RCC 7860 (cell line): ENCODE data around the gene ABHD14A.

Source experiments
- DNase-seq: peaks from one replicate; pipeline ENCODE4 v3.0.0-alpha.2; 2015; ENCODE audit warnings: low spot score
- FAIRE-seq: peaks from 2 replicates; lab custom pipeline; 2012; peaks lifted over from hg19 to GRCh38; lab: Jason Lieb, UNC

The ABHD14A gene

DNA sequence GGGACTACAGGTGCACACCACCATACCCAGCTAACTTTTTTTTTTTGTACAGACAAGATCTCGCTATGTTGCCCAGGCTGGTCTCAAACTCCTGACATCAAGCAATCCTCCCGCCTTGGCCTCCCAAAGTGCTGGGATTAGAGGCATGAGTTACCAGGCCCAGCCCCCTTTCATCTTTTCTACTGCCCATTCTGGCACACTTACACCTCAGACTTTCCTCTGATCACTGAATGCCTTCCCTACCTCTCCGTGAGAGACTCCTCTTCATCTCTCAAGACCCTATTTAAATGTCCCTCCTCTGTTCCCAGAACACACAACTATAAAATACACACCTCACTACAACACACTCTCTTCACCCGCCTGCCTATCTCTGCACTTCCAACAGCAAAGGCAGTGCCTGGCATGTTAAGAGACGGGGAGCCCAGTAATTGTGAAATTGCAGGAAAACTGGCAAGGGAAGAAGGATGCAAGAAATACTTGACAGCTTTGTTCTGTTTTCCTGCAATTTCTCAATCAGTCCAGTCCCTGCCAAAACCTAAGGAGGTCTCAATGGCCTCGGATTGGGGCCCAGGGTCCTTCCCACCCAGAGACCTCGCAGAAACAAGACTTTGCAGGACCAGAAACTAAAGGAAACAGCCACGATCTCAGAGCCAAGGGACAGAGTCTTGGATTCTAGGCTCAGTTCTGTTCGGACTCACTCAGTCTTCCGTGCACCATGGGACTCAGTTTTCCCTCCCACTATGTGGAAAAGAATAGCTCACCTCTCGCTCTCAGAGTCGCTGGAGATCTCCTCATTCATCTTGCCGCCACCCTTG is 34.0 kb upstream of the ABHD14A start:
- DNase-seq (no peak), FAIRE-seq (no peak)

DNA sequence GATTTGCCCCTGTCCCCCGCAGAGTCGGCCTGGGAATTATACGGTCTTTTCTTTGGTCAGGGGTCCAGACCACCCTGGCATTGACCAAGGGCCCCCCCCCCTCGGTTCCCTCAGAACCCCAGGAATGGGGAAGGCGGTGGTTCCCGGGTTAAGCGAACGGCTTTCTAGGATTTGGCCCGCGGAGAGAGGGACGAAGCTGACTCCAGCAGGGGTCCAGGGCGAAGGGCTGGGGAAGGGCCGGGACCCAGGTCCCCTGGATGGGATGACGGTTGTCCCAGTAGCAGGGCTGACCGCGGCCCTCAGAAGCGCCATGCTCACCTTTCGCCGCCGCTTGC is 33.4 kb upstream of the ABHD14A start:
- DNase-seq (no peak), FAIRE-seq (no peak)

DNA sequence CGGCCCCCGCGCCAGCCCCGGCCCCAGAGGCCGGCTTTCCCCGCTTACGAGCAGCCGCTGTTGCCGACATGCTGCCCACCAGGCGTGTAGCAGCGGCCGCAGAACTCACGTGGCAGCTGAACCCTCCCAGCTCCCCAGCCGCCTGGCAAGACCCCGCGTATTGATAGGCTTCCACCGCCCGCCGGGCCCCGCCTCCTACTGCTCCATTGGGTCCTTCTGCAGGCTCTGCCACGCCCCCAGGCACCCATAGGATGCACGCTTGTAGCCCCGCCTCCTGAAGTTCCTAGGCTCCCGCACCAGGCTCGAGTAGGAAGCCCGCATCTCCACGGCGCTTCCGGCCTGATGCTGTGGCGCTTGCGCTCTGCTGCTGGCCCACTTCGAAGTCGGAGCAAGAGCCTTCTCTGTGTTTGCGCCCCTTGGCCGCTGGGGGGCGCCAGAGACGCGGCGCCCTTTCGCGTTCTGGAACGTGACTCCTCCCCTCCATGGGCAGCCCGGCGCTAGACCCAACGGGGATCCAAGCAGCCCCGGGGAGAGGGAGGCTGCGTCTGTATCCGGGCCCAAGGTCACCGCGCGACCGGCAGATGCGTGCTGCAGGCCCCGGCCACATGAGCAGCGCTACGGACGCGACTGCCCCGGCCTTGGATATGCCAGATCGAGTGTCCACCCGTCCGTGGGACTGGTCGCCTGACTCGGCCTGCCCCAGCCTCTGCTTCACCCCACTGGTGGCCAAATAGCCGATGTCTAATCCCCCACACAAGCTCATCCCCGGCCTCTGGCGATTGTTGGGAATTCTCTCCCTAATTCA is 32.9 kb upstream of the ABHD14A start, which contains the start of the genes PARP3 and RRP9:
Gene PARP3, plus strand, starts transcription at position 566 of the 805 bp plus-strand sequence. CDS start 993 bp downstream, outside the sequence.
Gene RRP9, minus strand, starts transcription at position 107 of the 805 bp plus-strand sequence. Its CDS starts 37 bp downstream, at position 70.
- DNase-seq, result peak; percentile 99
- FAIRE-seq, result peak; percentile 95

DNA sequence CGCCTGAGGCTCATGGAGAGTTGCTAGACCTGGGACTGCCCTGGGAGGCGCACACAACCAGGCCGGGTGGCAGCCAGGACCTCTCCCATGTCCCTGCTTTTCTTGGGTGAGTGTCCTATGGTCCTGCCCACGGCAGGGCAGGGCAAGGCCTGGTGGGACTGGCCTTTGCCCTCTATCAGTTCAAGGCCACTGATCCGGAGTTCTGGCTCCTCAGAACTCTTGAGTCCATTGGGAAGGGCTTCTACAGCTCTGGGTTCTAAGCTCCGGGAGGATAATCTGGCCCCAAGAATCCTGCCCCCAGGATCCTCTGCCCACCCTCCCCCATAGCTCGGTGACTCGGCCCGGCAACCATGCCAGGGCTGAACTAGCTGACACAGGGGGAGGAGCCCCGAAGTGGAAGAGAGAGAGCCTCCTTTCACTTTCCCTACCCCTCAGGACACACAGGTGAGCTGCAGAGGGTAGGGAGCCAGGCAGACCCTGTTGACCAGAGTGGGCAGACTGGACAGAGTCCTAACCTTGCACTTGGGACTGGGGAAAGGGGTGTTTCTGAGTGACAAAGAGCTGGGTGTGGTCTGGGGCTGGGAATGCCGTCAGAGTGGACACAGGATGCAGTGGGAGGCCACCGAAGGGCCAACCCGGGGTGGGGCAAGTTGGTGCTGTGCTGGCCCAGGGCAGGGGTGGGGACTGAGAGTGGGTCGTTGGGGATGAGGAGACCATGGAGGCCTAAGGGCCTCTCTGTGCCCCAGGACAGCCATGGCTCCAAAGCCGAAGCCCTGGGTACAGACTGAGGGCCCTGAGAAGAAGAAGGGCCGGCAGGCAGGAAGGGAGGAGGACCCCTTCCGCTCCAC is 32.0 kb upstream of the ABHD14A start:
- FAIRE-seq, result no peak
- DNase-seq, result peak; percentile 49

DNA sequence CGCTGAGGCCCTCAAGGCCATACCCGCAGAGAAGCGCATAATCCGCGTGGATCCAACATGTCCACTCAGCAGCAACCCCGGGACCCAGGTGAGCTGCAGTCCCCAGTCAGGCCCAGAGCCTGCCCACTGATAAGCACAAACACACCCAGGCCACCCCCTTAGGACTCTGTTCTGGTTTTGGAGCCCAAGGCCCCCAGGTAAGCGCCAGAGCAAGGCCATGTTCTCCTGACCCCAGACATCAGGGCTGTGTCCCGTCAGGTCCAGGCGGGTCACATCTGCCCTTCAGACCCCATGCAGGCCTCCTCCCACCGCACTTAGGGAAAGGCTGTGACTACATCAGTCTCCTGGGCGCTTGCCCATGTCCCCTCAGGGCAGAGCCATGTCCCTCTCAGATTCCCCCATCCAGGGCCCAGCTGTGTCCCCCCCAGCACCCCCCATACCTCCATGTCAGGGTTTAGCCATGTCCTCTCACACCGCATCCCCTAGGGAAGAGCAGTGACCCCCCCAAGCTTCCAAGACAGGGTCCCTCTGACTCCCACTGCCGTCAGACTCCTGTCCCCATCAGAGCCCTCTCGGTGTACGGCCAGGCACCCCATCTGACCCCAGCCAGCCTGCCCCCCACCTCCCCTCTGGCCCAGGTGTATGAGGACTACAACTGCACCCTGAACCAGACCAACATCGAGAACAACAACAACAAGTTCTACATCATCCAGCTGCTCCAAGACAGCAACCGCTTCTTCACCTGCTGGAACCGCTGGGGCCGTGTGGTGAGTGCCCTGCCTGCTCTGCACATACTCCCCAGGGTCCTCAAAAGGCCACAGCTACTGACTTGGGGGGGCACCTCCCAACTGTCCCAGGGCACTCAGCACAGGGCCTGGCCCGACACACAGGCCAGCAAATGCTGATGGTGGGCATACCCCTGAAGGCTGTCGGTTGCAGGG is 31.1 kb upstream of the ABHD14A start:
- no peak for FAIRE-seq
- DNase-seq, result no peak

DNA sequence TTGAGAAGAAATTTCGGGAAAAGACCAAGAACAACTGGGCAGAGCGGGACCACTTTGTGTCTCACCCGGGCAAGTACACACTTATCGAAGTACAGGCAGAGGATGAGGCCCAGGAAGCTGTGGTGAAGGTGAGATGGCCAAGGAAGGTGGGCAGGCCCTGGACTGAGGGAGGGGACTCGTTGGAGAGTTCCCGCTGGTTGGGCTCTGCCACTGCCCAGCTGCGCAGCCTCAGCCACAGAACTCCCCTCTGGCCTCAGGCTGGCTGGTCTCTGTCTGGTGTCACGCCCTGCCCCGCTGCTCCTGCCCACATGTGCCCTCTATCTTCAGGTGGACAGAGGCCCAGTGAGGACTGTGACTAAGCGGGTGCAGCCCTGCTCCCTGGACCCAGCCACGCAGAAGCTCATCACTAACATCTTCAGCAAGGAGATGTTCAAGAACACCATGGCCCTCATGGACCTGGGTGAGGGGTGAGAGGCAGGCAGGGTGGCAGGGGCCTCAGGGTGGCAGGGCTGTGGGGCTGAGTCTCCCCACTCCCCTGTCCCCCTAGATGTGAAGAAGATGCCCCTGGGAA is 30.3 kb upstream of the ABHD14A start:
- no peak for DNase-seq
- FAIRE-seq, result no peak

DNA sequence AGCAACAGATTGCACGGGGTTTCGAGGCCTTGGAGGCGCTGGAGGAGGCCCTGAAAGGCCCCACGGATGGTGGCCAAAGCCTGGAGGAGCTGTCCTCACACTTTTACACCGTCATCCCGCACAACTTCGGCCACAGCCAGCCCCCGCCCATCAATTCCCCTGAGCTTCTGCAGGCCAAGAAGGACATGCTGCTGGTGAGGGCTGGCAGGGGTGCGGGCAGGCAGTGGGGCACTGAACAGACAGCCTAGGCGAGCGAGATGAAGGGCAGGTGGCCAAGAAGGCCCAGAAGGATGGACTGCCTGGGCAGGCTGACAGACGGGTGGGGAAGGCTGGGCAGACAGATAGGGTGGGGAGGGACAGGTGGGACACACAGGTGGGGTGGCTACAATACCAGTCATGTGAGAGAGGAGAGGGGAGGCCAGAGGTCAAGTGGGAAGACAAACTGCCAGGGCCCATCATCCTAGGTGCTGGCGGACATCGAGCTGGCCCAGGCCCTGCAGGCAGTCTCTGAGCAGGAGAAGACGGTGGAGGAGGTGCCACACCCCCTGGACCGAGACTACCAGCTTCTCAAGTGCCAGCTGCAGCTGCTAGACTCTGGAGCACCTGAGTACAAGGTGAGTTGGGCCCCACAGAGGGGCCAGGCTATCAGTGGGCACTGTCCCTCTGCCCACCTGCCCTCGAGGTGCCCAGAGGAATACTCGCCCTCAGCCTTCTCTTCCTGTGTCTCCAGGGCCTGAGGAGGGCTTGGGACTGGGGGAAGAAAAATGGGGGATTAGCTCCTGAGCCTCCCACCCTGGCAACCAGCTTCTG is 29.6 kb upstream of the ABHD14A start:
- DNase-seq, result no peak
- FAIRE-seq, result no peak

DNA sequence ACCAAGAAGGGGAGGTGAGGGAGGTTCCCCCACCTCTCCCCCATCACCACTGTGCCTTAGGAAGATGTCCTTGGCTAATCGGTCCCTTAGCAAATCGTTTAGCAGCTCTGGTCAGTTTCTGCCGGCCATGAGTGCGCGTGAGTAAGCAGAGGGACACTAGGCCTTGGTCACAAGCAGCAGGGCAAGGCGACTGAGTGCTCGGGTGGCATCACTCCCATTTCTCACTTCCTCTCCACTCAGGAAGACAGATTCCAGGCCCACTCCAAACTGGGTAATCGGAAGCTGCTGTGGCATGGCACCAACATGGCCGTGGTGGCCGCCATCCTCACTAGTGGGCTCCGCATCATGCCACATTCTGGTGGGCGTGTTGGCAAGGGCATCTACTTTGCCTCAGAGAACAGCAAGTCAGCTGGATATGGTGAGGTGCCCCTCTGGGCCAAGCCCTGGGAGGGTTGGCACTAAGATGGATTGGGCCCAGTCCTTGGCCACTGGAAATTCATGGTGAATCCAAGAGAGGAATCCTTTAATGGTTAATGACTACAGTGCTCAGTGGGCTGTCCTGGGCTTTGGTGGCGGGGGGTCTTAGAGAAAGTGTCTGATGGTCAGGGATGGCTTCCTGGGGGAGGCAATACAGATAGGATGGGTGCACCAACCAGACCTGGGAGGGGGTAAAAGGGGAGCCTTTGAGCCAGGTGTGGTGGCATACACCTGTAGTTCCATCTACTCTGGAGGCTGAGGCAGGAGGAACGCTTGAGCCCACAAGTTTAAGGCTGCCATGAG is 28.7 kb upstream of the ABHD14A start:
- DNase-seq (no peak), FAIRE-seq (no peak)

DNA sequence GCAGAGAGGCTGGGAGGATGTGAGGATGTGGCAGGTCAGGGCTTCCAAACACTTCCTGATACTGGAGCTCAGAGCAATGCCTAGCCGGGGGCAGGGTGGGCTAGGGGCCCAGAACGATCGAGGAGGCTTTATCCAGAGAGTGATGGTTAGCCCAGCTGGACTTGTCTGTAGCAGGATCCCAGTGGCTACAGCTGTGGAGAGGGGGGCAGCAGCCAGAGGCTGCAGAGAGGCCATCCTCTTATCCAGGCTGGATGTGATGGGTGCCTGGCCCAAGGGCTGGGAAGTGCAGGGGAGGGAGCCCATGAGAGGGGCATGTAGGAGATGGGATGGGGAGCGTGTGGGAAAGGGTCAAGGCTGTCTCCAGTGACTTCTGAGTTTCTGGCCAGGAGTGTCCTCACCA is 28.1 kb upstream of the ABHD14A start:
- no peak for DNase-seq

DNA sequence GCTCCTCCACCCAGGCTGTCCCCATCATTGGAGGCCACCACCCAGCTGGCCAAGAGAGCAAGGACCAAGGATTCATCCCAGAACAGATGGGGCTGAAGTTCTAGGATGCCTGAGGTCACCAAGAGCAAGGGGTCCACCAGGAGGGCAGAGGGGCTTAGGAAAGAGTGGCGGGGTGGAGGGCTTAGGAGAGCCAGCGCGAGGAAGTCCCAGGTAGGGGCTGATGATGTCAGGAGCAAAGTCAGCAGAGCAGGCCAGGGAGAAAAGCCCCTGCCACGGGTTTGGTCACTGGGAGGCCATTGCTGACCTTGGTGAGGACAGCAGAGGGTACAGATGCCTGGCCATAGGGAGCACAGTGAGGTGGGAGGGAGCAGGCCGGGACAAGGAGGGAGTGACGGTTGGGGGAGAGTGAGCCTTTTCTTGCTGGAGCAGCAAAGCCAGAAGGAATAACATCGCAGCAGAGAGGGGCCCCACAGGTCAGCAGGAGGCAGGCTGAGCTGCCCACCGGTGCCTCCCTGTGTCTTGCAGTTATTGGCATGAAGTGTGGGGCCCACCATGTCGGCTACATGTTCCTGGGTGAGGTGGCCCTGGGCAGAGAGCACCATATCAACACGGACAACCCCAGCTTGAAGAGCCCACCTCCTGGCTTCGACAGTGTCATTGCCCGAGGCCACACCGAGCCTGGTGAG is 27.5 kb upstream of the ABHD14A start:
- DNase-seq (no peak), FAIRE-seq (no peak)

More for the DNA sequence above, 28.1 kb upstream of the ABHD14A start:
- no peak for FAIRE-seq

DNA sequence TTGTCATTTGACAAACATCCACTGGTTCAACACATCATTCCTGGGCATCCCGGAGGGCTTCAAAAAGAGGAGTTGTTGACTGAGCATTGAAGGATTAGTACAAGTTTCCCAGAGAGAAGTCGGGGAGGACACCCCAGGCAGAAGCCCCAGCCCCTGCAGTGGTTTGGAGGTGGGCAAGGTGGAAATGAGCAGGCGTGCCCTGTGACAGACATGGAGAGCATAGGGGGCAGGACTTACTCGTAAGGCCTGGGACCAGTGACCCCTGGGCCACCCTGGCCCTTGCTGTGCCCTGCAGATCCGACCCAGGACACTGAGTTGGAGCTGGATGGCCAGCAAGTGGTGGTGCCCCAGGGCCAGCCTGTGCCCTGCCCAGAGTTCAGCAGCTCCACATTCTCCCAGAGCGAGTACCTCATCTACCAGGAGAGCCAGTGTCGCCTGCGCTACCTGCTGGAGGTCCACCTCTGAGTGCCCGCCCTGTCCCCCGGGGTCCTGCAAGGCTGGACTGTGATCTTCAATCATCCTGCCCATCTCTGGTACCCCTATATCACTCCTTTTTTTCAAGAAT is 26.8 kb upstream of the ABHD14A start:
- DNase-seq, result no peak
- FAIRE-seq, result no peak

DNA sequence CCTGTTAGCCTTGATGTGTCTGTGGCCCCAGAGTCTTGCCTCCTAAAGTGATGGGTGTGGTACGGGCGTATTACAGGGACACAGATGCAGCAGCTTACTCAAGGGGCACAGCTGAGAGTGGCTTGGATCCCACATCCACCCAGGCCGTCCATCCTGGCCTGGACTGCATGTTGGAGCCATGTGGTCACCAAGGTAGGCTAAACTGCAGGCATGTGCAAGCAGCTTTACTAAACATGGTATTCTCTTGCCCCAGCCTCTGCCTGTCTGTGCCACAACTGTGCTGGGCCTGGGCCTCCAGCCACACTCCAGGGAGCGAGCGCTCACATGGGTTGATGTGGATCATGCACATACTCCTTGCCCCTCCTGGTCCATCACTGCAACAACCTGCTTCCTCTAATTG is 25.7 kb upstream of the ABHD14A start:
- FAIRE-seq, result no peak
- DNase-seq, result no peak

DNA sequence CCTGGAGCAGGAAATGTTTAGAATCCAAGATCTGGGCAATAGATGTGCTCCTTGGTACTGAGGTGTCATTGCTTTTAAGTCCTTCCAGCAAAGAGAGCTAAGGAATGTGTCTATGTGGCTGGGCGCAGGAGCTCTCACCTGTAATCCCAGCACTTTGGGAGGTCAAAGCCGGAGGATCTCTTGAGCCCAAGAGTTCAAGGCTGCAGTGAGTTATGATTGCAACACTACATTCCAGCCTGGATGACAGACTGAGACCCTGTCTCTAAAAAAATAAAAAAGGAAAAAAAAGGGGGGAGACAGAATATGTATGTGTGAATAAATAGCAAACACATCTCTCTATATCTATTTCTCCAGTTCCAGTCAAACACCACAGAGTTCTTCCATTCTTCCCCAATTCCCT is 24.0 kb upstream of the ABHD14A start:
- DNase-seq, result no peak
- FAIRE-seq, result no peak

DNA sequence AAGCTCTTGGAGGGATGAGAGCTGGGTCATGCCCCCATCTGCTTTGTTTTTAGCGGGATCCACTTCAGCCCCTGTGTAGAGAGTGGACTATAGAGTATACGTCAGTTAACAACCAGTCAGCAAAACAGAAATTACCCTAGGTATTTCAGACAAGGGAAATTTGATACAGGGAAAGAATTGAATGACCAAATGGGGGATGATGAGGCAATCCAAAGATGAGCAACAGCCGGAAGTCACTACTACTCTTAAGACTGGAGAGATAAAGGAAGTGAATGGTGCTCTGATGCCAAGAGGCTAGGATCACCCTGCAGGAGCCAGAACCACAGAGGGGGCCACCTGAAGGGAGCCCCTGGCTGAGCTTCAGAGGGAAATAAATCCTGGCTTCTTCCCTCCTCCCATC is 21.4 kb upstream of the ABHD14A start:
- no peak for FAIRE-seq
- DNase-seq, result peak; percentile 44

DNA sequence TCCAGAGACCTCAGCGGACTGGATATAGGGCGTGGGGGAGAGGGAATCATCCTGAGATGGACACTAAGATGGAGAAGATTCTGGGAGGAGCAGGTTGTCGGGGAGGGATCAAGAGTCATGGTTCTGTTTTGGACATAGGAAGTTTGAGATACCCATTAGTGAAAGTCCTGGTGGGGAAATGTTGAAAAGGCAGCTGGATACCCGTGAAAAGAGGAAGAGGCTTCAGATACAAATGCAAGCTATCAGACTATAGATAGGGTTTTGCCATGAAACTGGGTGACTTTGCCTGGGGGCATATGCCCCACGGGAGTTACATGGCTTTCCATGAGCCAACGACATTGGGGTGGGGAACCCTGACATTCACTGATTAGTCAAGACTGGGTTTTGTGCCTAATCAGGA is 20.8 kb upstream of the ABHD14A start:
- DNase-seq (no peak), FAIRE-seq (no peak)

DNA sequence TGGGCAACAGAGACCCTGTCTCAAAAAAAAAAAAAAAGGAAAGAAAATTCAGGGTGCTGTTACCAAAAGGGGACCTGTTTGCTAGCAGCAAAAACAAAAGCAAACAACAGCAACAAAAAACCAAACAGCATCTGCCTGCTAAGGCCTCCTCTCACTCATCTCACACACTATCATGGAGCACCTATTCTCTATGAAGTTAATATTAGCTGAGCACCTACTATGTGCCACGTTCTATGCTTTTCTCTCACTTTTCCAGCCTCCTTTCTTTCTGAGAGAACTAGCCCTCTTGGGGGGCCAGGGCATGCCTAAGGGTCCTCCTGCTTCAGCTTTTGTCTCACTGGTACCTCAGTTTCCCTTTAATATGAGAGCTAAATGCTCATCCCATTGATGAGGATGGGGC is 20.2 kb upstream of the ABHD14A start:
- FAIRE-seq, result no peak

More for the DNA sequence above, 20.2 kb upstream of the ABHD14A start:
- DNase-seq, result no peak
